Endothelial cell of umbilical vein (primary cell): ENCODE results near the gene ETV3. TPM values are rescaled to one million over a fixed set of nuclear protein-coding genes. Genes with fewer than 3 reads are reported as not detected.

Experiments used
- BruUV-seq: library from RNA; stranded (reverse); fragments of 400-500 nt; replicated peaks from 2 replicates; lab custom pipeline; 2021; lab: Mats Ljungman, UMichigan
- CTCF ChIA-PET: fragments of 300-600, 350-600 bp; sonication (Branson Sonifier 250); formaldehyde crosslinking; loops from one replicate; lab custom pipeline; 2021; ENCODE audit warnings: antibody characterized with exemption, inconsistent platforms; lab: Charles Lee
- POLR2A ChIA-PET: fragments of 300-600, 350-600 bp; sonication (Branson Sonifier 250); formaldehyde crosslinking; loops from one replicate; lab custom pipeline; 2021; ENCODE audit warnings: antibody characterized with exemption, inconsistent platforms; lab: Charles Lee
- DNase-seq: peaks from one replicate; pipeline ENCODE4 v3.0.0-alpha.2; 2011; ENCODE audit warnings: low read depth, low spot score
- FAIRE-seq: peaks from 2 replicates; lab custom pipeline; 2011; peaks lifted over from hg19 to GRCh38; lab: Jason Lieb, UNC
- H2AFZ ChIP-seq: 2 replicates; pipeline ENCODE4 v1.6.0; 2012; ENCODE audit warnings: low read depth, low read length, control low read depth, inconsistent platforms
- H3K27ac ChIP-seq: 2 replicates; pipeline ENCODE4 v1.5.1; 2011; ENCODE audit warnings: low read depth, mild to moderate bottlenecking, control low read depth, low read length, moderate library complexity; ENCODE audit not compliant: insufficient read depth
- H3K27me3 ChIP-seq, 2 experiments: 2 replicates each; pipeline versions ENCODE4 v1.6.0 to v1.6.1; 2011; ENCODE audit warnings: low read length in 2 of 2, mixed read lengths in 1 of 2; ENCODE audit not compliant: control insufficient read depth in 2 of 2, insufficient read depth in 2 of 2
- H3K36me3 ChIP-seq, 2 experiments: 2 replicates in 1 of 2; 3 replicates in 1 of 2; pipeline ENCODE4 v1.5.1; 2011; ENCODE audit warnings: low read length in 2 of 2, mild to moderate bottlenecking in 1 of 2, moderate library complexity in 1 of 2; ENCODE audit not compliant: control insufficient read depth in 2 of 2, insufficient read depth in 2 of 2; ENCODE audit errors: extremely low read depth in 1 of 2
- H3K4me1 ChIP-seq: 3 replicates; pipeline ENCODE4 v1.5.1; 2011; ENCODE audit warnings: mild to moderate bottlenecking, low read length; ENCODE audit not compliant: control insufficient read depth, insufficient read depth; ENCODE audit errors: extremely low read depth
- H3K4me2 ChIP-seq: 2 replicates; pipeline ENCODE4 v1.6.1; 2011; ENCODE audit warnings: low read length, control low read depth, mixed read lengths; ENCODE audit not compliant: insufficient read depth
- H3K4me3 ChIP-seq, 3 experiments: fragments of 200-600 bp in 1 of 3; sonication (generic), shearing (Covaris generic) in 1 of 3; replicated peaks in 1 of 3; 2 replicates each; pipeline ENCODE4 v1.5.1; 2011 to 2016; ENCODE audit warnings: control low read depth in 3 of 3, low read length in 3 of 3, mild to moderate bottlenecking in 2 of 3, inconsistent platforms in 1 of 3, low read depth in 1 of 3, moderate library complexity in 1 of 3; ENCODE audit not compliant: insufficient read depth in 1 of 3
- H3K79me2 ChIP-seq: 2 replicates; pipeline ENCODE4 v1.6.0; 2012; ENCODE audit warnings: low read length, inconsistent platforms; ENCODE audit not compliant: control insufficient read depth, insufficient read depth
- H3K9ac ChIP-seq: replicated peaks from 2 replicates; pipeline ENCODE3; 2011; ENCODE audit warnings: low read length, control low read depth; ENCODE audit not compliant: insufficient read depth; ENCODE audit errors: extremely low read depth
- H3K9me1 ChIP-seq: replicated peaks from 3 replicates; pipeline ENCODE4 v1.6.0; 2011; ENCODE audit warnings: mild to moderate bottlenecking, low read length; ENCODE audit not compliant: control insufficient read depth, insufficient read depth; ENCODE audit errors: extremely low read depth
- H3K9me3 ChIP-seq: replicated peaks from 2 replicates; pipeline ENCODE4 v1.5.1; 2012; ENCODE audit warnings: low read length, inconsistent platforms; ENCODE audit not compliant: control insufficient read depth, insufficient read depth
- H4K20me1 ChIP-seq: replicated peaks from 2 replicates; pipeline ENCODE3; 2011; ENCODE audit warnings: mild to moderate bottlenecking, low read length; ENCODE audit not compliant: control insufficient read depth, insufficient read depth; ENCODE audit errors: extremely low read depth
- EZH2 ChIP-seq: IDR thresholded peaks from 2 replicates; pipeline ENCODE4 v1.6.1; 2012; ENCODE audit warnings: borderline replicate concordance, low read depth, mild to moderate bottlenecking, moderate library complexity, low read length, inconsistent platforms; ENCODE audit not compliant: severe bottlenecking
- FOS ChIP-seq: IDR thresholded peaks from 2 replicates; pipeline ENCODE4 v1.6.1; 2011; ENCODE audit warnings: mild to moderate bottlenecking, low read length, moderate library complexity, borderline replicate concordance; ENCODE audit not compliant: insufficient read depth
- GATA2 ChIP-seq: IDR thresholded peaks from 2 replicates; pipeline ENCODE4 v1.7.0; 2011; ENCODE audit warnings: low read depth, mild to moderate bottlenecking, moderate library complexity, mixed read lengths, low read length; ENCODE audit not compliant: insufficient read length, insufficient read depth
- JUN ChIP-seq: IDR thresholded peaks from 2 replicates; pipeline ENCODE4 v1.6.1; 2011; ENCODE audit warnings: borderline replicate concordance, low read depth; ENCODE audit not compliant: insufficient read length, insufficient read depth
- MYC ChIP-seq: IDR thresholded peaks from one replicate; pipeline ENCODE4 v1.6.1; 2011; ENCODE audit warnings: mild to moderate bottlenecking, low read depth, low read length
- POLR2A ChIP-seq: IDR thresholded peaks from 2 replicates; pipeline ENCODE4 v1.6.1; 2012; ENCODE audit warnings: low read depth, mild to moderate bottlenecking, control low read depth, low read length
- POLR2AphosphoS5 ChIP-seq: IDR thresholded peaks from 2 replicates; pipeline ENCODE4 v1.6.1; 2012; ENCODE audit warnings: low read depth, mild to moderate bottlenecking, control low read depth, low read length, moderate library complexity; ENCODE audit not compliant: insufficient read depth
- dilution Hi-C: fragments of 300-500 bp; cut with MboI; formaldehyde crosslinking; loops from one replicate; pipeline ENCODE4 v1.15.0; 2019; ENCODE audit warnings: low sequenced_read_pairs; ENCODE audit not compliant: extremely low pct_ligation_motif_present
- intact Hi-C: fragments of 100-400 bp; cut with micrococcal nuclease; formaldehyde crosslinking; loops from one replicate; pipeline ENCODE4 v1.10.0; 2022
- polyA plus RNA-seq, 4 experiments: library from polyadenylated mRNA; depleted of rRNA in 3 of 4; stranded (reverse) in 3 of 4; unstranded in 1 of 4; fragments of >200 nt; gene quantifications; 2 replicates each; pipeline versions ENCODE4 v1.2.1 to v1.2.3, GENCODE V29; 2011 to 2012; ENCODE audit warnings: missing spikeins in 1 of 4
- total RNA-seq: library from RNA; stranded (reverse); gene quantifications from 2 replicates; pipeline ENCODE4 v1.2.3, GENCODE V29; 2021
- TF ChIP-seq, protein P1 (sequence below), 2 donors: IDR thresholded peaks; 1 replicate in 1 of 2; 2 replicates in 1 of 2; pipeline ENCODE4 v1.5.1; 2011; ENCODE audit warnings: low read length in 2 of 2, mild to moderate bottlenecking in 2 of 2, moderate library complexity in 2 of 2, control low read depth in 1 of 2, inconsistent platforms in 1 of 2, low read depth in 1 of 2; ENCODE audit not compliant: insufficient read depth in 1 of 2; ENCODE audit errors: extremely low read depth in 1 of 2
- TF ChIP-seq, protein P2 (sequence below): IDR thresholded peaks from 2 replicates; pipeline ENCODE4 v1.6.1; 2011; ENCODE audit not compliant: insufficient read depth, insufficient read length

ETV3 gene
- total and polyA plus RNA-seq, 2 donors (not counting 3 experiments of a cell fraction or from before 2014, with no cell fraction given), result 6.8 to 22.3 TPM

DNA sequence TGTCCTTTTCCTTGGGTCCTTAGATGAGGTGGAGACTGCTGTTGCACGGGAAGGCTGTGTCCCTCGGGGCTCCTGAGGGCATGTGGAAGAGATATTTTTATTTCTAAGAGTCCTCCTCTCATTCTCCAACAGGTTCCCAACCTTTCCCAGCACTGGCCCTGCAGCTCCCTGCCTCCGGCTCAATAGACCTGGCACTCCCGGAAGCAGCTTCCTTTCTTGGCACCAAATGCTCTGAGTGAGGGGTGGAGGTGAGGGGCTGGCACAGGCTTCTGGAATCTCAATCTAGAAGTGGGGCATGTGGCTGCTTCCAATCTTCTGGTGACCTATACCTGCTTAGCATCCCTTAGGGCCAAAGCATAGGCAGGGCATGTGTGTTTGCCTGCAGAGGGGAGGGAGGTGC is 43.1 kb downstream of the ETV3 start:
- Histone ChIP-seq H3K9ac (no peak overlapping the region), H3K27ac (no peak overlapping the region), H3K4me1 (no peaks in the 10 kb centered on the region), H3K79me2 (no peaks in the 10 kb centered on the region), H3K9me1 (no peaks in the 10 kb centered on the region), H3K36me3 (no peaks in the 10 kb centered on the region), H3K4me2 (no peak overlapping the region), H3K9me3 (no peaks in the 10 kb centered on the region), H4K20me1 (no peaks in the 10 kb centered on the region), H2AFZ (no peak overlapping the region), H3K27me3 (no peaks in the 10 kb centered on the region), H3K4me3 (no peak overlapping the region)
- POLR2A ChIA-PET, result no interaction called here
- BruUV-seq, result no TSS peak
- DNase-seq (no peak), FAIRE-seq (no peak)
- dilution Hi-C loops (no loop called here), intact Hi-C loops (no loop called here)
- TF ChIP-seq, protein P1, sequence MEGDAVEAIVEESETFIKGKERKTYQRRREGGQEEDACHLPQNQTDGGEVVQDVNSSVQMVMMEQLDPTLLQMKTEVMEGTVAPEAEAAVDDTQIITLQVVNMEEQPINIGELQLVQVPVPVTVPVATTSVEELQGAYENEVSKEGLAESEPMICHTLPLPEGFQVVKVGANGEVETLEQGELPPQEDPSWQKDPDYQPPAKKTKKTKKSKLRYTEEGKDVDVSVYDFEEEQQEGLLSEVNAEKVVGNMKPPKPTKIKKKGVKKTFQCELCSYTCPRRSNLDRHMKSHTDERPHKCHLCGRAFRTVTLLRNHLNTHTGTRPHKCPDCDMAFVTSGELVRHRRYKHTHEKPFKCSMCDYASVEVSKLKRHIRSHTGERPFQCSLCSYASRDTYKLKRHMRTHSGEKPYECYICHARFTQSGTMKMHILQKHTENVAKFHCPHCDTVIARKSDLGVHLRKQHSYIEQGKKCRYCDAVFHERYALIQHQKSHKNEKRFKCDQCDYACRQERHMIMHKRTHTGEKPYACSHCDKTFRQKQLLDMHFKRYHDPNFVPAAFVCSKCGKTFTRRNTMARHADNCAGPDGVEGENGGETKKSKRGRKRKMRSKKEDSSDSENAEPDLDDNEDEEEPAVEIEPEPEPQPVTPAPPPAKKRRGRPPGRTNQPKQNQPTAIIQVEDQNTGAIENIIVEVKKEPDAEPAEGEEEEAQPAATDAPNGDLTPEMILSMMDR (IDR thresholded peaks at IDR 0.05; ENCODE audit: extremely low read depth in 1 of 2, insufficient read depth in 1 of 2, low read depth in 1 of 2, low read length in 2 of 2), result no peak
- TF ChIP-seq POLR2AphosphoS5 (no peak), POLR2A (no peak), MYC (no peak), JUN (no peak), EZH2 (no peak), GATA2 (no peak), FOS (no peak)
- TF ChIP-seq, protein P2, sequence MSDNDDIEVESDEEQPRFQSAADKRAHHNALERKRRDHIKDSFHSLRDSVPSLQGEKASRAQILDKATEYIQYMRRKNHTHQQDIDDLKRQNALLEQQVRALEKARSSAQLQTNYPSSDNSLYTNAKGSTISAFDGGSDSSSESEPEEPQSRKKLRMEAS, result no peak
- CTCF ChIA-PET, result interaction anchor here (1.1 to 2.8 kb wide), 3 partner anchors 15 to 61 kb away, joined by 3 to 33 read pairs (median 5); no protein-coding TSS in a partner anchor
